ENCODE measurements around the gene TFIP11.

TFIP11 gene

DNA sequence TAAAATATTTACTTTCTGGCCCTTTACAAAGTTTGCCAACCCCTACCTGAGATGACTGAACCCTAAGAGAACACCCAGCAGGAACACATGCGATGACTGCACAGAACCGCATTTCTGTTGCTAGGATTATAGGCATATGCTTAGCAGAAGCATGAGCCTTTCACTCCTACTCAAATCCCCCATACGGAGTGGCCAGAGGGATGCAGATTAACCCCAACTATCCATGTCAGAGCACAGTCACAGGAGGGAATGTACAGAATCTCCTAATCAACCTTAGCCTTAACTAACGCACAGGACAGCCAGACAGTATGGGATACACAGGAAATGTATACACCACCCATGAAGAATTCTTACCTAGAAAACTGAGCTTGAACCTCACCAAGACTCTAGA, 34.9 kb downstream of the TFIP11 start:
- Histone ChIP-seq H3K14ac (ENCODE audit: low read length) (no peak overlapping the region), H4K91ac (ENCODE audit: low read depth, low read length, poor library complexity) (no peak overlapping the region), H3K23ac (ENCODE audit: low read depth, low read length, poor library complexity) (no peak overlapping the region), H3K79me1 (ENCODE audit: low read depth, low read length) (peaks cover 3% of the 10 kb centered on the region), H3K27ac (replicated peaks; ENCODE audit: low read length) (no peak overlapping the region), H3K4me1 (ENCODE audit: control insufficient read depth in 2 of 2, insufficient read depth in 1 of 2, low read depth in 1 of 2, low read length in 2 of 2) (peaks cover 3 to 6% of the 10 kb centered on the region in 2 donors), H2BK12ac (ENCODE audit: low read length) (no peak overlapping the region), H3K27me3 (ENCODE audit: control insufficient read depth in 3 of 3, insufficient read depth in 3 of 3, low read depth in 1 of 3, low read length in 3 of 3) (no peaks in the 10 kb centered on the region), H3K4me3 (ENCODE audit: low read length in 2 of 2) (no peak overlapping the region), H2BK5ac (ENCODE audit: low read length) (no peak overlapping the region), H3K36me3 (replicated peaks in 1 of 2; ENCODE audit: control insufficient read depth in 2 of 2, insufficient read depth in 2 of 2, low read length in 2 of 2) (peaks cover 18 to 89% of the 10 kb centered on the region in 2 donors), H3K9me3 (replicated peaks in 1 of 2; ENCODE audit: control insufficient read depth in 2 of 2, insufficient read depth in 1 of 2, low read depth in 1 of 2, low read length in 2 of 2) (no peaks in the 10 kb centered on the region), H2AFZ (ENCODE audit: low read length) (no peak overlapping the region), H2AK5ac (ENCODE audit: low read depth, low read length) (no peak overlapping the region), H4K8ac (ENCODE audit: low read depth, low read length) (no peak overlapping the region), H3K4me2 (ENCODE audit: insufficient read depth, low read length, poor library complexity, severe bottlenecking) (no peak overlapping the region), H2BK120ac (ENCODE audit: low read depth, low read length) (no peak overlapping the region), H3K4ac (ENCODE audit: low read length) (no peak overlapping the region), H2BK15ac (ENCODE audit: low read length) (no peak overlapping the region), H3K18ac (ENCODE audit: low read length) (no peak overlapping the region), H3K9ac (ENCODE audit: low read depth, low read length, poor library complexity) (no peak overlapping the region)
- no peak for DNase-seq (ENCODE audit: low spot score)
- no CpG with 5 or more reads among the region's 4 CpGs for WGBS, 2 donors (ENCODE audit: extremely low coverage in 2 of 2, insufficient read length in 2 of 2, insufficient replicate concordance in 1 of 2)

DNA sequence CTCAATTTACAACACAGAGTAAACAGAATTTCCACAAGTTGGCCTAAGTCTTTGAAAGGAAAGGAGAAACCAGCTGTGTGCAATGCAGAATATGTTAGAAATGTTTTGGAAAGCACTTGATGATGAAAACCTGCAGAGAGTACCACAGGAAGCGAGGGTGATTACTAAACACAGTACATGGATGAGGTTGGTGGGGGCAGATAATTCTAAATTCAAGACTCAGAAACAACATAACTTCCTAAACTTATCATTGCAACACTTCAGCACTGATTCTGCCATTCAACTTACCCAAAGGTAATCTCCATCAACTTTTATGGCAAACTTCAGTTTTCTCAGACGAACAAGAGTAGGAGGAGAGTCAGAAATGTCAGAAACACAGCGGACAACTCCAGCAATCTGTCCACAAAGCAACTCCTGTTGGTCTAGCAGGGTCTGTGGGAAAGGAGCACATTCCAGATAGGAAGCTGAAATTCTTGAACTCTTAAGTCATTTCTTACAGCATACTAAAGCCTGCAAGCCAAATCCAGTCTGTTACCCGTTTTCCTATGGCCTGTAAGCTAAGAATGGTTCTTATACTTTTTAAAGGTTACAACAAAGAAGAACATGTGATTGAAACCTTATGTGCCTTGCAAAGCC, 35.5 kb downstream of the TFIP11 start:
- H3K18ac ChIP-seq (ENCODE audit: low read length) = no peak overlapping the region
- H3K79me1 ChIP-seq (ENCODE audit: low read depth, low read length) = peaks cover 3% of the 10 kb centered on the region
- no peak overlapping the region for H3K4me2 ChIP-seq (ENCODE audit: insufficient read depth, low read length, poor library complexity, severe bottlenecking)
- H3K4me1 ChIP-seq (ENCODE audit: control insufficient read depth in 2 of 2, insufficient read depth in 1 of 2, low read depth in 1 of 2, low read length in 2 of 2) = peaks cover 3% of the 10 kb centered on the region in 2 donors
- no peak overlapping the region for H2BK120ac ChIP-seq (ENCODE audit: low read depth, low read length)
- H3K23ac ChIP-seq (ENCODE audit: low read depth, low read length, poor library complexity) = no peak overlapping the region
- no peak for DNase-seq (ENCODE audit: low spot score)
- no peak overlapping the region for H3K27ac ChIP-seq (replicated peaks; ENCODE audit: low read length)
- no peak overlapping the region for H2BK15ac ChIP-seq (ENCODE audit: low read length)
- no peak overlapping the region for H2BK5ac ChIP-seq (ENCODE audit: low read length)
- no peak overlapping the region for H3K9ac ChIP-seq (ENCODE audit: low read depth, low read length, poor library complexity)
- no peak overlapping the region for H3K4ac ChIP-seq (ENCODE audit: low read length)
- peaks cover 22 to 92% of the 10 kb centered on the region in 2 donors for H3K36me3 ChIP-seq (replicated peaks in 1 of 2; ENCODE audit: control insufficient read depth in 2 of 2, insufficient read depth in 2 of 2, low read length in 2 of 2)
- no peak overlapping the region for H2AFZ ChIP-seq (ENCODE audit: low read length)
- H3K9me3 ChIP-seq (replicated peaks in 1 of 2; ENCODE audit: control insufficient read depth in 2 of 2, insufficient read depth in 1 of 2, low read depth in 1 of 2, low read length in 2 of 2) = no peaks in the 10 kb centered on the region
- H3K27me3 ChIP-seq (ENCODE audit: control insufficient read depth in 3 of 3, insufficient read depth in 3 of 3, low read depth in 1 of 3, low read length in 3 of 3) = no peaks in the 10 kb centered on the region
- no peak overlapping the region for H3K14ac ChIP-seq (ENCODE audit: low read length)
- no peak overlapping the region for H2BK12ac ChIP-seq (ENCODE audit: low read length)
- H3K4me3 ChIP-seq (ENCODE audit: low read length in 2 of 2) = no peak overlapping the region
- no peak overlapping the region for H4K91ac ChIP-seq (ENCODE audit: low read depth, low read length, poor library complexity)
- H2AK5ac ChIP-seq (ENCODE audit: low read depth, low read length) = no peak overlapping the region
- H4K8ac ChIP-seq (ENCODE audit: low read depth, low read length) = no peak overlapping the region
- WGBS, 2 donors (ENCODE audit: extremely low coverage in 2 of 2, insufficient read length in 2 of 2, insufficient replicate concordance in 1 of 2) = no CpG with 5 or more reads among the region's 4 CpGs

DNA sequence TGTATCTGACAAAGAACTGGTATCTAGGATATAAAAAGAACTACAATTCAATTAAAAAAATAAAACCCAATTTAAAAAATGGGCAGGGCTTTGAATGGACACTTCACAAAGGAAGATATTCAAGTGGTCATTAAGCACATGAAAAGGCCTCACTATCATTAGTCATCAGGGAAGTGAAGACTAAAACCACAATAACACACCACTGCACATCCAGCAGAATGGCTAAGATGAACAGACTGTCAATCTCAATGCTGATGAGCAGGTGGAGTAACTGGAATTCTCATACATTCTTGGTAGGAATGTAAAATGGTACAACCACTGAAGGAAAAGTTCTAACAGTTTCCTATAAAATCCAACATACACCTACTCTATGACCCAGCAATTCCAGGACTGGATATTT, 37.6 kb downstream of the TFIP11 start:
- Histone ChIP-seq H3K18ac (ENCODE audit: low read length) (no peak overlapping the region), H3K27me3 (ENCODE audit: control insufficient read depth in 3 of 3, insufficient read depth in 3 of 3, low read depth in 1 of 3, low read length in 3 of 3) (no peaks in the 10 kb centered on the region), H2AFZ (ENCODE audit: low read length) (no peak overlapping the region), H2BK120ac (ENCODE audit: low read depth, low read length) (no peak overlapping the region), H2BK15ac (ENCODE audit: low read length) (no peak overlapping the region), H2BK12ac (ENCODE audit: low read length) (no peak overlapping the region), H3K9ac (ENCODE audit: low read depth, low read length, poor library complexity) (no peak overlapping the region), H3K4me3 (ENCODE audit: low read length in 2 of 2) (no peak overlapping the region), H3K36me3 (replicated peaks in 1 of 2; ENCODE audit: control insufficient read depth in 2 of 2, insufficient read depth in 2 of 2, low read length in 2 of 2) (peaks cover 34 to 93% of the 10 kb centered on the region in 2 donors), H3K23ac (ENCODE audit: low read depth, low read length, poor library complexity) (no peak overlapping the region), H2AK5ac (ENCODE audit: low read depth, low read length) (no peak overlapping the region), H3K4me2 (ENCODE audit: insufficient read depth, low read length, poor library complexity, severe bottlenecking) (no peak overlapping the region), H3K9me3 (replicated peaks in 1 of 2; ENCODE audit: control insufficient read depth in 2 of 2, insufficient read depth in 1 of 2, low read depth in 1 of 2, low read length in 2 of 2) (no peaks in the 10 kb centered on the region), H2BK5ac (ENCODE audit: low read length) (no peak overlapping the region), H3K27ac (replicated peaks; ENCODE audit: low read length) (no peak overlapping the region), H3K79me1 (ENCODE audit: low read depth, low read length) (no peaks in the 10 kb centered on the region), H4K8ac (ENCODE audit: low read depth, low read length) (no peak overlapping the region), H4K91ac (ENCODE audit: low read depth, low read length, poor library complexity) (no peak overlapping the region), H3K14ac (ENCODE audit: low read length) (no peak overlapping the region), H3K4me1 (ENCODE audit: control insufficient read depth in 2 of 2, insufficient read depth in 1 of 2, low read depth in 1 of 2, low read length in 2 of 2) (peaks cover 1% of the 10 kb centered on the region in 2 donors), H3K4ac (ENCODE audit: low read length) (no peak overlapping the region)
- DNase-seq (ENCODE audit: low spot score) = no peak

DNA sequence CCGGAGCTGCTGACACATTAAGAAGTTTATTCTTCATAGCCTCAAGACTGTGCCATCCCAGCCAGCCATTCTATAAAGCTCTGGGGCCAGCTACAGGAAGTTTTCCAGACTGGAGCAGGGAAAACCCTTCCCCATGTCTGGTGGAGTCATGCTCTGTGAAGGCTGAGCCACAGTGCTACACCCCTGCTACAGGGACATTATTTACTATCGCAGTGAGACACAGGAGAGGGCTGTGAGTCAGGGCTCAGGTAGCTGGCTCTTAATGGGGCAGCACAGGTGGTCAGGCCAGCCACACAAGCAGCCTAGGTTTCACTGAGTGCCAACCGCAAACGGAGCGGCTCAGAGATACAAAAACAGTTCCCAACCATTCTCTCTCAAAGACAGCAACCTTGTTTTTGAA, 40.8 kb downstream of the TFIP11 start:
- H3K4me1 ChIP-seq (ENCODE audit: control insufficient read depth in 2 of 2, insufficient read depth in 1 of 2, low read depth in 1 of 2, low read length in 2 of 2) = no peaks in the 10 kb centered on the region
- no peak overlapping the region for H2BK5ac ChIP-seq (ENCODE audit: low read length)
- no peak overlapping the region for H2BK120ac ChIP-seq (ENCODE audit: low read depth, low read length)
- no peak overlapping the region for H4K91ac ChIP-seq (ENCODE audit: low read depth, low read length, poor library complexity)
- no peak overlapping the region for H2BK15ac ChIP-seq (ENCODE audit: low read length)
- no CpG with 5 or more reads among the region's 5 CpGs for WGBS, 2 donors (ENCODE audit: extremely low coverage in 2 of 2, insufficient read length in 2 of 2, insufficient replicate concordance in 1 of 2)
- no peak overlapping the region for H2AFZ ChIP-seq (ENCODE audit: low read length)
- H3K14ac ChIP-seq (ENCODE audit: low read length) = no peak overlapping the region
- H3K27me3 ChIP-seq (ENCODE audit: control insufficient read depth in 3 of 3, insufficient read depth in 3 of 3, low read depth in 1 of 3, low read length in 3 of 3) = no peaks in the 10 kb centered on the region
- no peaks in the 10 kb centered on the region for H3K9me3 ChIP-seq (replicated peaks in 1 of 2; ENCODE audit: control insufficient read depth in 2 of 2, insufficient read depth in 1 of 2, low read depth in 1 of 2, low read length in 2 of 2)
- H3K23ac ChIP-seq (ENCODE audit: low read depth, low read length, poor library complexity) = no peak overlapping the region
- H3K9ac ChIP-seq (ENCODE audit: low read depth, low read length, poor library complexity) = no peak overlapping the region
- no peak overlapping the region for H2BK12ac ChIP-seq (ENCODE audit: low read length)
- no peak overlapping the region for H4K8ac ChIP-seq (ENCODE audit: low read depth, low read length)
- H2AK5ac ChIP-seq (ENCODE audit: low read depth, low read length) = no peak overlapping the region
- peaks cover 37 to 99% of the 10 kb centered on the region in 2 donors for H3K36me3 ChIP-seq (replicated peaks in 1 of 2; ENCODE audit: control insufficient read depth in 2 of 2, insufficient read depth in 2 of 2, low read length in 2 of 2)
- no peak overlapping the region for H3K4me3 ChIP-seq (ENCODE audit: low read length in 2 of 2)
- no peak for DNase-seq (ENCODE audit: low spot score)
- H3K4me2 ChIP-seq (ENCODE audit: insufficient read depth, low read length, poor library complexity, severe bottlenecking) = no peak overlapping the region
- no peak overlapping the region for H3K27ac ChIP-seq (replicated peaks; ENCODE audit: low read length)
- H3K18ac ChIP-seq (ENCODE audit: low read length) = no peak overlapping the region
- H3K79me1 ChIP-seq (ENCODE audit: low read depth, low read length) = no peaks in the 10 kb centered on the region
- no peak overlapping the region for H3K4ac ChIP-seq (ENCODE audit: low read length)

Measured in neuronal stem cell (in vitro differentiated cells).